SW 1271 (cell line): ENCODE data around the gene ZFP2.
"Not testable (repeated sequence)": the region's sequence is repeated elsewhere in the genome, so short reads cannot be mapped to it uniquely, and the experiment has no call there.

Experiments used
- DNase-seq, 2 experiments: peaks; one replicate each; lab custom pipeline; 2025; lab: John Stamatoyannopoulos, UW

The ZFP2 gene

GRCh38 chr5:178895615-178896571 is at the start of gene ZFP2:
Gene ZFP2, plus strand, starts transcription at chr5:178895913. Its CDS starts 35,401 bp downstream, at chr5:178931314.
- DNase-seq = peak in 1 of 2 experiments; percentile 66

- no peak for DNase-seq
Observed at GRCh38 chr5:178849316-178849715, 46.4 kb upstream of the ZFP2 start.

GRCh38 chr5:178851951-178852350 is 43.8 kb upstream of the ZFP2 start:
- no peak for DNase-seq

DNA sequence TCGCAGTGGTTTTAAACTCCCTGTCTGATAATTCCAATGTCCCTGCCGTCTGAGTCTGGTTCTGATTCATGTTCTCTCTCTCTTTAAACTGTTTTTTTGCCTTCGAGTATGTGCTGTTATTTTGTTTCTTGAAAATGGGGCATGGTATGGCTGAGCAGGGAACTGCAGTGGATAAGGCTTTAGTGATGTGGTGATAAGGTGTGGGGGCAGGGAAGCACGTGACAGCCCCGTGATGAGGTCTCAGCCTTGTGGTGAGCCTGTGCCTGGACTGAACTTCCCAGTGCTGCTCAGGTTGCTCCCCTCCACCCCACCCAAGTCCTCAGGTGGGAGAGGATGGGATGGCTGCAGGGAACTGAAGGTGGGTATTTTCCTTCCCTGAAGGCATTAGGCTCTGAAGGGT is 41.4 kb upstream of the ZFP2 start:
- no peak for DNase-seq

DNA sequence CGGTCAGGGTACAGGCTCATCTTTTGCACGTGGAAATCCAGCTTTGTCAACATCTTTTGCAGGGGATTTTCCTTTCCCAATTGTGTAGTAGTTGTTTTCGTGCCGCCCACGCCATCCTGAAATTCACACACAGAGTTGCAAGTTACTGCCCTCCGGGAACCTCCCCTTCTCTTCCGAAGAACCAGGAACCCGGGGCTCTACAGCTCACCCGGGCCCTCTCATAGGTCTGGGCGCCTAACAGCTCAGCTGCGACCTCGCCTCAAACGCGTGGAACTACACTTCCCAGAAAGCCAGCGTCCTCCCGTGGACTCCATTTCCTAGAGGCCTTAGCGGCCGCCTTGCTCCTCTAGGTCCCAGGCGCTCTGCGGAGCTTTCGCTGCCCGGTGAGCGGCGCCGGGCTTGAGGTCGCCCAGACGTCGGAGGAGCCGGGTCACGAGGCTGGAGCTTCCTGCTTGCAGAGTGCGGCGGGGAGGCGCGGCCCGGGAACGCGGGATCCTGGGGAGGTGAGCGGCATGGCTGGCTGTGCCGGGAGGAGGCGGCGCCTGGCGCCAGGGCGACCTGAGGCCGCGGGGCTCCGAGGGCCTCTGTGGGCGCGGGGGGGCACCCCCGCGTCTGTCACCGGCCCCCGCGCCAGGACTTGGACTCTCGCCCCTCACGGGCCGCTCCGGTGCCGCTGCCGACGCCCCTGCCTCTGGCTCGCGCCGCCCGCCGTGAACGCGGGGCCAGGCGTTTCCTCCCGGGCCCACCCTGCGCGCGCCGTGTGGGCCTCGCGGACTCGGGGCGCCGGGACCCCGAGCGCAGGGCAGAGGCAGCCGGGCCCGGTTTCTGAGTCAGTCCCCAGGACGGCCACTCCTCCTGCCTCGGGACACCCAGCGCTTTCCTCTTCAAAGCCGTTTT is 35.8 kb upstream of the ZFP2 start, which contains the start of gene ZNF354B:
TSS of gene ZNF354B (plus strand) at position 329 of the 897 bp plus-strand sequence. CDS start 1,095 bp downstream, outside the sequence.
- peak; percentile 71 to 91 for DNase-seq

- DNase-seq = not testable (repeated sequence)
Observed at GRCh38 chr5:178860615-178861014, 35.1 kb upstream of the ZFP2 start.

- DNase-seq = no peak
Observed at GRCh38 chr5:178861627-178862026, 34.1 kb upstream of the ZFP2 start.

DNA sequence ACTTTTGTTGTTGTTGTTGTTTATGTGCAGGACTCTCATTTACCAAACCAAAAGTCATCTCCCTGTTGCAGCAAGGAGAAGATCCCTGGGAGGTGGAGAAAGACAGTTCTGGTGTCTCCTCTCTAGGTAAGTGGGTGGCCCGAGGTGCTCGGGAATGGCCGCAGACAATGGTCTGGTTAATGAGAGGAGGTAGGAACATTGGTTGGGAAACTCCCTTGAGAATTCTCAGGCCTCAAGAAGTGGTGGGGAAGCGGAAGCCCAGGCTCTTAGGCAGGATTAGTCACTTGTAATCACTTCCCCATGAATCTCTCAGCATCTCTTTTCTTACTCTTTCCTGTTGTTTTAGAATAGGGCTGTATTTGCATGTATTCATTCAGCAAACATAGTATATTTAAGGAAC is 28.8 kb upstream of the ZFP2 start:
- DNase-seq = no peak

GRCh38 chr5:178869577-178869976 is 26.1 kb upstream of the ZFP2 start:
- DNase-seq = no peak

DNA sequence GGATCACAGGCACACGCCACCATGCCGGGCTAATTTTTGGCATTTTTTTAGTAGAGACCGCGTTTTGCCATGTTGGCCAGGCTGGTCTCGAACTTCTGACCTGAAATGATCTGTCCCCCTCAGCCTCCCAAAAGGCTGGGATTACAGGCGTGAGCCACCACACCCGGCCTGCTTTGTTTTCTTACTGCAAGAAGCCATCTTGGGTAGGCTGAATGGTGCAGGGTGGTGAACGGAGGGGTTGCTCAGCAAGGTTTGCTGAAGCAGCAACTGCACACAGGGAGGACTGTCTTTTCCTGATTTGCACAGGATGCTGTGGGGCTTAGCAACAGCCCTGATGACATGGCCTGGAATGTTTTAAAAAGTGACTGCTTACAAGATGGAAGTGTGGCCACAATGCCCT is 25.3 kb upstream of the ZFP2 start:
- no peak for DNase-seq

DNA sequence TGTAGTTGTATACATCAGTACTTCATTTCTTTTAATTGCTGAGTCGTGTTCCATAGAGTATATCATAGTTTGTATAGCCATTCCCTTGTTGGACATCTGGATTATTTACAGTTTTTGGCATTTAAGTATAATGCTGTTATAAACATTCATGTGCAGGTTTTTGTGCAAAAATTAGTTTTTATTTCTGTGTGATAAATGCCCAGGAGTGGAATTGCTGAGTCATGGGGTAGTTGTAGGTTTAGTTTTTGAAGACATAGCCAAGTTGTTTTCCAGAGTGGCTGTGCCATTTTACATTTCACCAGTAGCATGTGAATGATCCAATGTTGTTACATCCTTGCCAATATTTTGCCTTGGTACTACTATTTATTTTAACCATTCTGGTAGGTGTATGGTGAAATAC is 23.4 kb upstream of the ZFP2 start:
- no peak for DNase-seq

DNA sequence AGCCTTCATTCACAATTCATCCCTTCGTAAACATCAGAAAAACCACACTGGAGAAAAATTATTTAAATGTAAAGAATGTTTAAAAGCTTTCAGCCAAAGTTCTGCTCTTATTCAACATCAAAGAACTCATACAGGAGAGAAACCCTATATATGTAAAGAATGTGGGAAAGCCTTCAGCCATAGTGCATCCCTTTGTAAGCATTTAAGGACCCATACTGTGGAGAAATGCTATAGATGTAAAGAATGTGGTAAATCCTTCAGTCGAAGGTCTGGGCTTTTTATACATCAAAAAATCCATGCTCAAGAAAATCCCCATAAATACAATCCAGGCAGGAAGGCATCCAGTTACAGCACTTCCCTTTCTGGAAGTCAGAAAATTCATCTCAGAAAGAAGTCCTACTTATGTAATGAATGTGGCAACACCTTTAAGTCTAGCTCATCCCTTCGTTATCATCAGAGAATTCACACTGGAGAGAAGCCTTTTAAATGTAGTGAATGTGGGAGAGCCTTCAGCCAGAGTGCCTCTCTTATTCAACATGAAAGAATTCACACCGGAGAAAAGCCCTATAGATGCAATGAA is 12.5 kb upstream of the ZFP2 start:
- not testable (repeated sequence) for DNase-seq

DNA sequence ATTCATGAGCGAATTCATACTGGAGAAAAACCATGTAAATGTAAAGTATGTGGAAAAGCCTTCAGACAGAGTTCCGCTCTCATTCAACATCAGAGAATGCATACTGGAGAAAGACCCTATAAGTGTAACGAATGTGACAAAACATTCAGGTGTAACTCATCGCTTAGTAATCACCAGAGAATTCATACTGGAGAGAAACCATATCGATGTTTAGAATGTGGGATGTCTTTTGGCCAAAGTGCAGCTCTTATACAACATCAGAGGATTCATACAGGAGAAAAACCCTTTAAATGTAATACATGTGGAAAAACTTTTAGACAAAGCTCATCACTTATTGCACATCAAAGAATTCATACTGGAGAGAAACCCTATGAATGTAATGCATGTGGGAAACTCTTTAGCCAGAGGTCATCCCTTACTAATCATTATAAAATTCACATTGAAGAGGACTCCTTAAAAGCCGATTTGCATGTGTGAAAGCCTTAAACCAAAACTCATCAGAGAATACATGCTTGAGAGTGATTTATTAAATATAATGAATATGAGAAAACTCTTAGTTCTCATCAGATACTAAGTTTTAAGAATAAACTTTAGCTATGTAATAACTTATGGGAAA is 11.8 kb upstream of the ZFP2 start:
- DNase-seq = no peak

GRCh38 chr5:178899289-178899688 is 3.6 kb downstream of the ZFP2 start:
- no peak for DNase-seq

- no peak for DNase-seq
Observed at GRCh38 chr5:178902849-178903248, 7.1 kb downstream of the ZFP2 start.

DNA sequence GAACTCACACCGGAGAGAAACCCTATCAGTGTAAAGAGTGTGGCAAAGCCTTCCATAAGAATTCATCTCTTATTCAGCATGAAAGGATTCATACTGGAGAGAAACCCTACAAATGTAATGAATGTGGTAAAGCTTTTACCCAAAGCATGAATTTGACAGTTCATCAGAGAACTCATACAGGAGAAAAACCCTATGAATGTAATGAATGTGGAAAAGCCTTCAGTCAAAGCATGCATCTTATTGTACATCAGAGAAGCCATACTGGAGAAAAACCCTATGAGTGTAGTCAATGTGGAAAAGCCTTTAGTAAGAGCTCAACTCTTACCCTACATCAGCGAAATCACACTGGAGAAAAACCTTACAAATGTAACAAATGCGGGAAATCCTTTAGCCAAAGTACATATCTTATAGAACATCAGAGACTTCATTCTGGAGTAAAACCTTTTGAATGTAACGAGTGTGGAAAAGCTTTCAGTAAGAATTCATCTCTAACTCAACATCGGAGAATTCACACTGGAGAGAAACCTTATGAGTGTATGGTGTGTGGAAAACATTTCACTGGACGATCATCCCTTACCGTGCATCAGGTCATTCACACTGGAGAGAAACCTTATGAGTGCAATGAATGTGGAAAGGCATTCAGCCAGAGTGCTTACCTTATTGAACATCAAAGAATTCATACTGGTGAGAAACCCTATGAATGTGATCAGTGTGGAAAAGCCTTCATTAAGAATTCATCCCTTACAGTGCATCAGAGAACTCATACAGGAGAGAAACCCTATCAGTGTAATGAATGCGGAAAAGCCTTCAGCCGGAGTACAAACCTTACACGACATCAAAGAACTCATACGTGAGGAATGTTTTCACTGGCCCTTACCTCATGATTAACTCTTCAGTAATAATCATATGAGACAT is 36.4 kb downstream of the ZFP2 start:
- no peak for DNase-seq

DNA sequence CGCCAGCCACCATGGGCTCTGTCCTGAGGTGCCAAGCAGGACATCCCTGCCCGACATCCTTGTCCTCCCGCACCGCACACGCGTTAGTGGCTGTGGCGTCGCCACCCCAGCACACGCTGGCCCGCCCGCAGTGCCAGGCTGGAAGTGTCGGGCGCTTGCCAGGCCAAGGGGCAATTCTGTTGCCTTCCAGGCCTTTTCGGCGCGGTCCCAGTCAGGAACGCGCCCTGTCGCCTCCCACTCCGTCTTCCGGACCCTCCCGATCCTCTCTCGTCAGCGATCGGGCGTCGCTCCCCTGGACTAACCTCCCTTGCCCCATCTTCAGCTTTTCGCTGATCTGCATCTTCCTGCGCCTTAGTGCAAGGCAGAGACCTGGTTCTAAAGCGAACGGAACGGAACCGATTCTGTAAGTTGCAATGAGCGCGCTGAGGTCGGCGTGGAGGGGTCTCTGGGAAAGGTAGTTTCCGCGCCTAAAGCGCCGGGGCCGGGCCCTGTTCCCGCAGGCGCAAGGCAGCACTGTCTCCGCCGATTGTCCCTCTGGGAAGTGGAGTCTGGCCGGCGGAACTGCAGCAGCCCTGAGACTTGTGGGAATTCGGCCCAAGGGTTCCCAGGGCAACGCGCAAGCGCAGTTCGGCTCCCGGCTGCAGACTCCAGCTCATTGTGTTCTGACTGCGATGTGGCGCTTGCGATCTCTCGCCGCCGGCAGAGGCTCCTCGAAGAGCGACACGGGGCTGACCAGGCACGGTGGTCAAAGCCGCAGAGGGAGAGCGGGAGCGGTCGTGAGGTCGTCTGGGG is 45.1 kb downstream of the ZFP2 start, which contains the start of gene ZNF454:
TSS of gene ZNF454 (plus strand) at position 630 of the 792 bp plus-strand sequence. CDS start 1,594 bp downstream, outside the sequence.
- DNase-seq = no peak

DNA sequence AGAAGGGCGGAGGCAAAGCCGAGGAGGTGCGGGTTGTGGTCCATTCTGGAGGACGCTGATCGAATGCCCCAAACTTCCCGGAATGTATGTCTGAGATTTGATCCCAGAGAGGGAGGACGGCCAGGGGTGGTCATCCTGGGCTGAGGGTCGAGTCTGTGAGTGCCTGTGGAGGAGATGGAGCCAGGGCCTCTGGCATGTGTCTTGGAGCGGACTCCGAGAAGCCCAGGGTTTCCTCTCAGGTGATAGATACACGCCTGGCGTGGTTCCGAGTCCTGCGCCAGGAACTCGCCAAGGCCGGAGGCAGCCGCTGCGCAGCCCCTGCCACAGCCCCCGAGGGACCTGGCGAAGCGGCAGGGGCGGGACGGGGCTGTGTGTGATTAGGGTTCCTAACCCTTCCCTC is 45.6 kb downstream of the ZFP2 start:
- no peak for DNase-seq

DNA sequence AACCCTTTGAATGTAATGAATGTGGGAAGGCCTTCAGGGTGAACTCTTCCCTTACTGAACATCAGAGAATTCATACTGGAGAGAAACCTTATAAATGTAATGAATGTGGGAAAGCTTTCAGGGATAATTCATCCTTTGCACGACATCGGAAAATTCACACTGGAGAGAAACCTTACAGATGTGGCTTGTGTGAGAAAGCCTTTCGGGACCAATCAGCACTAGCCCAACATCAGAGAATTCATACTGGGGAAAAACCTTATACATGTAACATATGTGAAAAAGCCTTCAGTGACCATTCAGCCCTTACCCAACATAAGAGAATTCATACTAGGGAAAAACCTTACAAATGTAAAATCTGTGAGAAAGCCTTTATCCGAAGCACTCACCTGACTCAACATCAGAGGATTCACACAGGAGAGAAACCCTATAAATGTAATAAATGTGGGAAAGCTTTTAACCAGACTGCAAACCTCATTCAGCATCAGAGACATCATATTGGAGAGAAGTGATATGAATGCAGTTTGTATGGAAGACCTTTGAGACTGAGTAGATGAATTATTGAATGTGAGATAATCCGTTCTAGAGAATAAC is 69.8 kb downstream of the ZFP2 start:
- no peak for DNase-seq
